ENCODE measurements around the gene PDRG1. TPM values are rescaled to one million over a fixed set of nuclear protein-coding genes. Genes with fewer than 3 reads are reported as not detected.
A peak's percentile ranks its signal among the peaks of the same experiment; 100 is the strongest.

The PDRG1 gene
- total RNA-seq (10 to 100 TPM in 1 of 2 donors, 1 to 10 TPM in 1; 9.1 to 10.5 TPM), polyA plus RNA-seq (ENCODE audit: insufficient read length in 6 of 6) (10 to 100 TPM; 15.2 to 19.1 (median 17.0) TPM)
- long read RNA-seq, donor 1, transcript PDRG1-201 (5 exons, 1,998 nt) = major isoform, 15 of 15 reads
- long read RNA-seq, donor 1, partial matches to known transcripts = 0 of 15 reads
- long read RNA-seq, donor 1, other reads (novel, unspliced or antisense) = 0 of 15 reads
- long read RNA-seq, donor 2, transcript PDRG1-201 (5 exons, 1,998 nt) = major isoform, 14 of 14 reads
- long read RNA-seq, donor 2, partial matches to known transcripts = 0 of 14 reads
- long read RNA-seq, donor 2, other reads (novel, unspliced or antisense) = 0 of 14 reads
- long read RNA-seq, donor 3, transcript PDRG1-201 (5 exons, 1,998 nt) = major isoform, 13 of 13 reads
- long read RNA-seq, donor 3, partial matches to known transcripts = 0 of 13 reads
- long read RNA-seq, donor 3, other reads (novel, unspliced or antisense) = 0 of 13 reads
- long read RNA-seq, donor 4, transcript PDRG1-201 (5 exons, 1,998 nt) = major isoform, 10 of 13 reads
- long read RNA-seq, donor 4, partial matches to known transcripts = 0 of 13 reads
- long read RNA-seq, donor 4, other reads (novel, unspliced or antisense) = 3 of 13 reads
- long read RNA-seq, donor 5, transcript PDRG1-201 (5 exons, 1,998 nt) = major isoform, 16 of 16 reads
- long read RNA-seq, donor 5, partial matches to known transcripts = 0 of 16 reads
- long read RNA-seq, donor 5, other reads (novel, unspliced or antisense) = 0 of 16 reads
- long read RNA-seq, donor 6, transcript PDRG1-201 (5 exons, 1,998 nt) = major isoform, 22 of 22 reads
- long read RNA-seq, donor 6, partial matches to known transcripts = 0 of 22 reads
- long read RNA-seq, donor 6, other reads (novel, unspliced or antisense) = 0 of 22 reads
- long read RNA-seq, donor 7, transcript PDRG1-201 (5 exons, 1,998 nt) = major isoform, 11 of 11 reads
- long read RNA-seq, donor 7, partial matches to known transcripts = 0 of 11 reads
- long read RNA-seq, donor 7, other reads (novel, unspliced or antisense) = 0 of 11 reads
- long read RNA-seq, donor 8, transcript PDRG1-201 (5 exons, 1,998 nt) = major isoform, 13 of 13 reads
- long read RNA-seq, donor 8, partial matches to known transcripts = 0 of 13 reads
- long read RNA-seq, donor 8, other reads (novel, unspliced or antisense) = 0 of 13 reads
- long read RNA-seq, donor 9 = 0 reads
- long read RNA-seq, donor 10, transcript PDRG1-201 (5 exons, 1,998 nt) = major isoform, 5 of 5 reads
- long read RNA-seq, donor 10, partial matches to known transcripts = 0 of 5 reads
- long read RNA-seq, donor 10, other reads (novel, unspliced or antisense) = 0 of 5 reads
- long read RNA-seq, donor 11 = 0 reads
- long read RNA-seq, donor 12, transcript PDRG1-201 (5 exons, 1,998 nt) = major isoform, 15 of 15 reads
- long read RNA-seq, donor 12, partial matches to known transcripts = 0 of 15 reads
- long read RNA-seq, donor 12, other reads (novel, unspliced or antisense) = 0 of 15 reads

GRCh38 chr20:31951530-31952453, at the start of gene PDRG1:
TSS of gene PDRG1 (minus strand) at chr20:31952046. CDS start at chr20:31951961, 85 bp downstream.
- DNase-seq (peak; percentile 94 to 99 (median 96)), ATAC-seq (peak; percentile 100)
- Histone ChIP-seq H3K4me3 (peak within 1 kb of the TSS; percentile 94 to 100), H3K27me3 (peaks cover 0 to 21% of the 10 kb centered on the region in 2 donors), H3K9me3 (no peaks in the 10 kb centered on the region), H3K4me1 (peaks cover 8 to 19% of the 10 kb centered on the region in 2 donors), H3K27ac (peak within 1 kb of the TSS; percentile 55 to 73), H3K36me3 (peaks cover 0 to 29% of the 10 kb centered on the region in 2 donors)
- intact Hi-C loops (cut with DNase I) = loop anchor here in 1 of 2 donors (5.0 kb wide), 1 partner anchor 99 kb away; no protein-coding TSS in a partner anchor
- TF ChIP-seq, protein P1, sequence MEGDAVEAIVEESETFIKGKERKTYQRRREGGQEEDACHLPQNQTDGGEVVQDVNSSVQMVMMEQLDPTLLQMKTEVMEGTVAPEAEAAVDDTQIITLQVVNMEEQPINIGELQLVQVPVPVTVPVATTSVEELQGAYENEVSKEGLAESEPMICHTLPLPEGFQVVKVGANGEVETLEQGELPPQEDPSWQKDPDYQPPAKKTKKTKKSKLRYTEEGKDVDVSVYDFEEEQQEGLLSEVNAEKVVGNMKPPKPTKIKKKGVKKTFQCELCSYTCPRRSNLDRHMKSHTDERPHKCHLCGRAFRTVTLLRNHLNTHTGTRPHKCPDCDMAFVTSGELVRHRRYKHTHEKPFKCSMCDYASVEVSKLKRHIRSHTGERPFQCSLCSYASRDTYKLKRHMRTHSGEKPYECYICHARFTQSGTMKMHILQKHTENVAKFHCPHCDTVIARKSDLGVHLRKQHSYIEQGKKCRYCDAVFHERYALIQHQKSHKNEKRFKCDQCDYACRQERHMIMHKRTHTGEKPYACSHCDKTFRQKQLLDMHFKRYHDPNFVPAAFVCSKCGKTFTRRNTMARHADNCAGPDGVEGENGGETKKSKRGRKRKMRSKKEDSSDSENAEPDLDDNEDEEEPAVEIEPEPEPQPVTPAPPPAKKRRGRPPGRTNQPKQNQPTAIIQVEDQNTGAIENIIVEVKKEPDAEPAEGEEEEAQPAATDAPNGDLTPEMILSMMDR (IDR thresholded peaks at IDR 0.05) = peak; percentile 90 to 92

- no peak overlapping the region for H3K27ac ChIP-seq
- DNase-seq (no peak), ATAC-seq (no peak)
- H3K4me3 ChIP-seq = no peak overlapping the region
- H3K36me3 ChIP-seq = no peaks in the 10 kb centered on the region
- H3K9me3 ChIP-seq = no peaks in the 10 kb centered on the region
- intact Hi-C loops (cut with DNase I) = no loop called here
- H3K4me1 ChIP-seq = peaks cover 0 to 5% of the 10 kb centered on the region in 2 donors
- peaks cover 19 to 44% of the 10 kb centered on the region in 2 donors for H3K27me3 ChIP-seq
- TF ChIP-seq, protein P1 (IDR thresholded peaks at IDR 0.05) = no peak
Observed at GRCh38 chr20:31998246-31998645, 46.4 kb upstream of the PDRG1 start.

DNA sequence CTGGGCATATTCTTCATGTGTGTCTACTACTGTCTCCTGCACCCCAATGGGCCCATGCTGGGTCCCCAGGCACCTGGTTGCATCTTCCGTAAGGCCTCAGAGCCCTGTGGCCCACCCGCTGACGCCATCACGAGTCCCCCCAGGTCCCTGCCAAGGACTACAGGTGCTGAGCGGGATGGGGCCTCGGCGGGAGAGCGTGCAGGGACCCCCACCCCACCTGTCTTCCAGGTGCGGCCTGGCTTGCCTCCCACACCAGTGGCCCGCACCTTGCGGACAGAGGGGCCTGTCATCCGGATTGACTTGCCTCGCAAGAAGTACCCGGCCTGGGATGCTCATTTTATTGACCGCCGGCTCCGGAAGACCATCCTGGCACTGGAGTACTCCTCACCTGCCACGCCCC, 45.1 kb upstream of the PDRG1 start:
- intact Hi-C loops (cut with DNase I) = no loop called here
- ATAC-seq (no peak), DNase-seq (no peak)
- Histone ChIP-seq H3K4me3 (no peak overlapping the region), H3K9me3 (no peaks in the 10 kb centered on the region), H3K4me1 (peaks cover 0 to 5% of the 10 kb centered on the region in 2 donors), H3K36me3 (no peaks in the 10 kb centered on the region), H3K27ac (no peak overlapping the region), H3K27me3 (peaks cover 19 to 47% of the 10 kb centered on the region in 2 donors)
- TF ChIP-seq, protein P1 (IDR thresholded peaks at IDR 0.05) = no peak

- no peaks in the 10 kb centered on the region for H3K9me3 ChIP-seq
- ATAC-seq = no peak
- intact Hi-C loops (cut with DNase I) = no loop called here
Observed at GRCh38 chr20:31992086-31992485, 40.2 kb upstream of the PDRG1 start.

More at GRCh38 chr20:31992086-31992485, 40.2 kb upstream of the PDRG1 start:
- peaks cover 19 to 41% of the 10 kb centered on the region in 2 donors for H3K27me3 ChIP-seq
- TF ChIP-seq, protein P1 (IDR thresholded peaks at IDR 0.05) = no peak
- H3K36me3 ChIP-seq = no peaks in the 10 kb centered on the region
- H3K4me3 ChIP-seq = no peak overlapping the region
- H3K4me1 ChIP-seq = peaks cover 0 to 5% of the 10 kb centered on the region in 2 donors
- no peak overlapping the region for H3K27ac ChIP-seq
- no peak for DNase-seq

All from left lung (tissue), 14 donors.